IMR-90 (cell line): ENCODE measurements around the gene CUBN. TPM values are rescaled to one million over a fixed set of nuclear protein-coding genes. Genes with fewer than 3 reads are reported as not detected.

Experiments
- ATAC-seq: fragments of 200-7000 bp; cut with Tn5 transposase; 2 replicates; pipeline ENCODE4 v1.9.1; 2020; ENCODE audit warnings: low read depth, mild to moderate bottlenecking, moderate library complexity
- BruUV-seq: library from RNA; stranded (reverse); fragments of 400-500 nt; replicated peaks from 2 replicates; lab custom pipeline; 2021; lab: Mats Ljungman, UMichigan
- CTCF ChIA-PET: fragments of 300-600 bp; formaldehyde crosslinking; extraction: SDS; loops from one replicate; lab custom pipeline; 2021; ENCODE audit warnings: antibody characterized with exemption; lab: Yijun Ruan, JAX
- POLR2A ChIA-PET: fragments of 300-600 bp; sonication (Branson Sonifier 250); formaldehyde crosslinking; loops from one replicate; lab custom pipeline; 2022; ENCODE audit warnings: antibody characterized with exemption; ENCODE audit not compliant: unreplicated experiment; lab: Charles Lee
- DNase-seq: peaks from one replicate; pipeline ENCODE4 v3.0.0; 2013
- H2AFZ ChIP-seq: replicated peaks from 2 replicates; pipeline ENCODE3; 2013; ENCODE audit warnings: low read length, mild to moderate bottlenecking; ENCODE audit not compliant: poor library complexity
- H2AK5ac ChIP-seq: 2 replicates; pipeline ENCODE4 v1.6.1; 2013; ENCODE audit warnings: low read depth, low read length, inconsistent platforms
- H2AK9ac ChIP-seq: replicated peaks from 2 replicates; pipeline ENCODE3; 2013; ENCODE audit warnings: mild to moderate bottlenecking, low read depth, low read length, moderate library complexity; ENCODE audit not compliant: poor library complexity
- H2BK120ac ChIP-seq: 2 replicates; pipeline ENCODE4 v1.6.1; 2013; ENCODE audit warnings: low read depth, low read length, inconsistent platforms
- H2BK15ac ChIP-seq: 3 replicates; pipeline ENCODE4 v1.6.1; 2013; ENCODE audit warnings: low read depth, low read length, inconsistent platforms
- H2BK20ac ChIP-seq: 2 replicates; pipeline ENCODE4 v1.6.1; 2013; ENCODE audit warnings: low read depth, mild to moderate bottlenecking, inconsistent platforms, low read length, moderate library complexity
- H2BK5ac ChIP-seq: 2 replicates; pipeline ENCODE4 v1.6.1; 2013; ENCODE audit warnings: mild to moderate bottlenecking, low read depth, low read length, inconsistent platforms; ENCODE audit not compliant: poor library complexity, severe bottlenecking
- H3K14ac ChIP-seq: replicated peaks from 2 replicates; pipeline ENCODE4 v1.6.1; 2013; ENCODE audit warnings: low read depth, low read length, inconsistent platforms
- H3K18ac ChIP-seq: 2 replicates; pipeline ENCODE4 v1.6.1; 2013; ENCODE audit warnings: low read depth, low read length, control low read depth
- H3K23ac ChIP-seq: 2 replicates; pipeline ENCODE4 v1.6.1; 2013; ENCODE audit warnings: low read depth, low read length, inconsistent platforms
- H3K27ac ChIP-seq: 2 replicates; pipeline ENCODE4 v1.5.1; 2013; ENCODE audit warnings: mild to moderate bottlenecking, control low read depth, low read length; ENCODE audit not compliant: insufficient read depth
- H3K27me3 ChIP-seq: 2 replicates; pipeline ENCODE4 v1.6.1; 2013; ENCODE audit warnings: low read length; ENCODE audit not compliant: control insufficient read depth, insufficient read depth
- H3K36me3 ChIP-seq: 2 replicates; pipeline ENCODE4 v1.6.1; 2013; ENCODE audit warnings: low read length, mixed read lengths; ENCODE audit not compliant: control insufficient read depth, insufficient read depth
- H3K4ac ChIP-seq: 2 replicates; pipeline ENCODE4 v1.6.1; 2013; ENCODE audit warnings: low read depth, low read length, inconsistent platforms
- H3K4me1 ChIP-seq: 2 replicates; pipeline ENCODE4 v1.6.1; 2013; ENCODE audit warnings: low read length, mixed read lengths; ENCODE audit not compliant: control insufficient read depth, insufficient read depth
- H3K4me2 ChIP-seq: 2 replicates; pipeline ENCODE4 v1.6.1; 2013; ENCODE audit warnings: low read depth, mild to moderate bottlenecking, control low read depth, low read length, moderate library complexity
- H3K4me3 ChIP-seq: 2 replicates; pipeline ENCODE4 v1.5.1; 2013; ENCODE audit warnings: low read depth, mild to moderate bottlenecking, control low read depth, low read length, moderate library complexity; ENCODE audit not compliant: insufficient read depth
- H3K56ac ChIP-seq: 2 replicates; pipeline ENCODE4 v1.6.1; 2013; ENCODE audit warnings: low read length, inconsistent platforms; ENCODE audit not compliant: insufficient read depth; ENCODE audit errors: extremely low read depth
- H3K79me1 ChIP-seq, 2 experiments: 2 replicates each; pipeline ENCODE4 v1.6.1; 2013; ENCODE audit warnings: low read length in 2 of 2, inconsistent platforms in 1 of 2, low read depth in 1 of 2
- H3K9ac ChIP-seq: 2 replicates; pipeline ENCODE4 v1.6.1; 2013; ENCODE audit warnings: low read depth, low read length, control low read depth
- H3K9me1 ChIP-seq: 2 replicates; pipeline ENCODE4 v1.6.1; 2013; ENCODE audit warnings: low read length, inconsistent platforms; ENCODE audit not compliant: insufficient read depth
- H3K9me3 ChIP-seq: 2 replicates; pipeline ENCODE4 v1.6.1; 2013; ENCODE audit warnings: low read length; ENCODE audit not compliant: control insufficient read depth, insufficient read depth
- H4K20me1 ChIP-seq: 2 replicates; pipeline ENCODE4 v1.6.1; 2013; ENCODE audit warnings: low read length, inconsistent platforms; ENCODE audit not compliant: insufficient read depth
- H4K5ac ChIP-seq: 2 replicates; pipeline ENCODE4 v1.6.1; 2013; ENCODE audit warnings: mild to moderate bottlenecking, low read depth, low read length, control low read depth
- H4K8ac ChIP-seq, 2 experiments: 2 replicates each; pipeline ENCODE4 v1.6.1; 2013; ENCODE audit warnings: low read depth in 2 of 2, low read length in 2 of 2, control low read depth in 1 of 2, inconsistent platforms in 1 of 2
- H4K91ac ChIP-seq: 2 replicates; pipeline ENCODE4 v1.6.1; 2013; ENCODE audit warnings: low read depth, low read length, inconsistent platforms; ENCODE audit not compliant: insufficient read depth
- BHLHE40 ChIP-seq: fragments of 150-350 bp; IDR thresholded peaks from 2 replicates; pipeline ENCODE4 v1.6.1; 2016; ENCODE audit warnings: mild to moderate bottlenecking, low read depth, low read length
- CEBPB ChIP-seq: IDR thresholded peaks from 2 replicates; pipeline ENCODE4 v1.6.1; 2012; ENCODE audit warnings: low read depth, low read length, improper control_type of control experiment
- CHD1 ChIP-seq: IDR thresholded peaks from 2 replicates; pipeline ENCODE4 v1.6.1; 2012; ENCODE audit warnings: low read depth, low read length, improper control_type of control experiment
- CTCF ChIP-seq: conservative IDR thresholded peaks from 2 replicates; pipeline ENCODE4 v1.5.1; 2012; ENCODE audit warnings: mild to moderate bottlenecking, low read depth, low read length, improper control_type of control experiment
- ELK1 ChIP-seq: fragments of 150-350 bp; IDR thresholded peaks from 2 replicates; pipeline ENCODE4 v1.6.1; 2016; ENCODE audit warnings: low read depth, mild to moderate bottlenecking, low read length, moderate library complexity, borderline replicate concordance
- FOS ChIP-seq: fragments of 150-350 bp; IDR thresholded peaks from 2 replicates; pipeline ENCODE4 v1.6.1; 2016; ENCODE audit warnings: low read depth, low read length
- MAFK ChIP-seq: IDR thresholded peaks from 2 replicates; pipeline ENCODE4 v1.6.1; 2012; ENCODE audit warnings: low read depth, low read length, improper control_type of control experiment
- MXI1 ChIP-seq: IDR thresholded peaks from 2 replicates; pipeline ENCODE4 v1.6.1; 2012; ENCODE audit warnings: low read depth, mild to moderate bottlenecking, low read length, moderate library complexity, borderline replicate concordance
- NFE2L2 ChIP-seq: fragments of 150-350 bp; IDR thresholded peaks from 2 replicates; pipeline ENCODE4 v1.6.1; 2016; ENCODE audit warnings: low read depth, mild to moderate bottlenecking, low read length
- POLR2A ChIP-seq: IDR thresholded peaks from 2 replicates; pipeline ENCODE4 v1.6.1; 2012; ENCODE audit warnings: mild to moderate bottlenecking, low read depth, low read length
- RAD21 ChIP-seq: IDR thresholded peaks from 2 replicates; pipeline ENCODE4 v1.6.1; 2012; ENCODE audit warnings: low read length, improper control_type of control experiment
- RCOR1 ChIP-seq: IDR thresholded peaks from 2 replicates; pipeline ENCODE4 v1.6.1; 2012; ENCODE audit warnings: mild to moderate bottlenecking, low read length, improper control_type of control experiment; ENCODE audit not compliant: insufficient replicate concordance
- RFX5 ChIP-seq: IDR thresholded peaks from 2 replicates; pipeline ENCODE4 v1.8.0; 2012; ENCODE audit warnings: low read depth, mild to moderate bottlenecking, low read length, moderate library complexity
- SMC3 ChIP-seq: fragments of 150-350 bp; IDR thresholded peaks from 2 replicates; pipeline ENCODE4 v1.6.1; 2016; ENCODE audit warnings: low read depth, mild to moderate bottlenecking, antibody characterized with exemption, low read length, moderate library complexity
- USF2 ChIP-seq: fragments of 150-350 bp; IDR thresholded peaks from 2 replicates; pipeline ENCODE4 v1.6.1; 2017; ENCODE audit warnings: mild to moderate bottlenecking, antibody characterized with exemption, low read length, low read depth
- WGBS, 2 experiments: methylation state at CpG; one replicate each; pipeline versions ENCODE4 v1.1.5 to v1.1.7; 2013; ENCODE audit warnings: missing lambda C conversion rate in 2 of 2; ENCODE audit not compliant: insufficient read length in 1 of 2; ENCODE audit errors: extremely low coverage in 2 of 2; 5-methylcytosine and 5-hydroxymethylcytosine counted together
- dilution Hi-C: fragments of 300-500 bp; cut with HindIII; formaldehyde crosslinking; loops from one replicate; pipeline ENCODE4 v1.14.3; 2018; ENCODE audit warnings: low sequenced_read_pairs; ENCODE audit not compliant: unreplicated experiment
- in situ Hi-C: fragments of 300-500 bp; cut with MboI; formaldehyde crosslinking; loops from 3 replicates; pipeline ENCODE4 v1.14.3; 2019; ENCODE audit warnings: low sequenced_read_pairs, inconsistent platforms, mixed read lengths
- intact Hi-C: fragments of 100-400 bp; cut with micrococcal nuclease; formaldehyde crosslinking; loops from 2 replicates; pipeline ENCODE4 v1.10.0; 2022
- polyA plus RNA-seq, 3 experiments: library from polyadenylated mRNA; depleted of rRNA; stranded (reverse); fragments of >200 nt; gene quantifications; 2 replicates each; pipeline ENCODE4 v1.2.3, GENCODE V29; 2012; ENCODE audit warnings: low replicate concordance in 1 of 3
- total RNA-seq: library from RNA; depleted of rRNA; stranded (reverse); fragments of >200 nt; gene quantifications from 2 replicates; pipeline ENCODE4 v1.2.3, GENCODE V29; 2012

Gene CUBN
- total and polyA plus RNA-seq, 2 of the 4 experiments (the other 2 are of a cell fraction), result 0.19 to 0.54 TPM

- H2BK5ac ChIP-seq, result no peak overlapping the region
- ATAC-seq, result no peak
- no peak overlapping the region for H3K9ac ChIP-seq
- no TSS peak for BruUV-seq
- 0 out of 2 replicates have a peak overlapping the region, but pooled peaks have one; percentile 29 for H3K23ac ChIP-seq
- dilution Hi-C loops (no loop called here), intact Hi-C loops (no loop called here), in situ Hi-C loops (no loop called here)
- H2BK15ac ChIP-seq, result peak overlapping the region; percentile 73; the same call in 1 of the 3 replicates
- H2BK20ac ChIP-seq, result peak overlapping the region; percentile 57; the same call in 1 of the 2 replicates
- H3K18ac ChIP-seq, result peak overlapping the region; percentile 16; the same call in 1 of the 2 replicates
- peak overlapping the region; percentile 2; the same call in 1 of the 2 replicates for H3K14ac ChIP-seq
- peak overlapping the region; percentile 55 for H2BK120ac ChIP-seq
- CTCF ChIA-PET, result interaction anchor here (0.6 kb wide), 1 partner anchor 156 kb away, joined by 5 read pairs; no protein-coding TSS in a partner anchor
- peaks cover 8% of the 10 kb centered on the region; the same call in 1 of the 2 replicates for H3K9me1 ChIP-seq
- H2AFZ ChIP-seq, result no peak overlapping the region
- H4K8ac ChIP-seq, result 0 out of 4 replicates have a peak overlapping the region, but pooled peaks of 1 of the 2 experiments have one; percentile 46
- H4K20me1 ChIP-seq, result no peaks in the 10 kb centered on the region
- peak overlapping the region; percentile 14; the same call in 1 of the 2 replicates for H3K4me2 ChIP-seq
- H3K27ac ChIP-seq, result no peak overlapping the region
- H3K36me3 ChIP-seq, result no peaks in the 10 kb centered on the region
- no peak overlapping the region for H3K4me3 ChIP-seq
- peak overlapping the region; percentile 14; the same call in 1 of the 2 replicates for H4K5ac ChIP-seq
- H3K9me3 ChIP-seq, result no peaks in the 10 kb centered on the region
- POLR2A ChIA-PET, result interaction anchor here (1.1 kb wide), 1 partner anchor 96 kb away, joined by 3 read pairs; no protein-coding TSS in a partner anchor
- peaks cover 19% of the 10 kb centered on the region for H3K4me1 ChIP-seq
- no peak overlapping the region for H4K91ac ChIP-seq
- no peaks in the 10 kb centered on the region for H3K27me3 ChIP-seq
- H3K79me1 ChIP-seq, result peaks cover 0 to 23% of the 10 kb centered on the region in 2 experiments; a peak in 2 of 4 replicates
- WGBS, 2 experiments, result no CpG with 5 or more reads among the region's 2 CpGs
- no peak overlapping the region for H3K56ac ChIP-seq
- peak overlapping the region; percentile 61; the same call in 1 of the 2 replicates for H3K4ac ChIP-seq
- H2AK9ac ChIP-seq, result no peak overlapping the region
- H2AK5ac ChIP-seq, result peak overlapping the region; percentile 67; the same call in 1 of the 2 replicates
- peak; percentile 20 for DNase-seq
- TF ChIP-seq RFX5, result no peak
- no peak for TF ChIP-seq POLR2A
- TF ChIP-seq BHLHE40, result no peak
- no peak for TF ChIP-seq CHD1
- TF ChIP-seq CEBPB, result no peak
- TF ChIP-seq ELK1, result no peak
- TF ChIP-seq NFE2L2, result no peak
- no peak for TF ChIP-seq SMC3
- TF ChIP-seq FOS, result no peak
- no peak for TF ChIP-seq CTCF
- TF ChIP-seq RAD21, result no peak
- TF ChIP-seq MAFK, result no peak
- TF ChIP-seq MXI1, result no peak
- no peak for TF ChIP-seq RCOR1
- TF ChIP-seq USF2, result no peak
Measured at GRCh38 chr10:17064435-17064834, 65.2 kb downstream of the CUBN start.
